Activated T-helper 17 cell treated with anti-CD3 and anti-CD28 coated beads, Interleukin-2, amount 50 U/mL, for 72 hours (primary cell): ENCODE data around the gene HEXD. TPM values are rescaled to one million over a fixed set of nuclear protein-coding genes. Genes with fewer than 3 reads are reported as not detected.

Source experiments
- ATAC-seq: fragments of 150-1000 bp; cut with Tn5 transposase; replicated peaks from 2 replicates; pipeline ENCODE4 v1.10.0; 2021; ENCODE audit warnings: mild to moderate bottlenecking, moderate library complexity
- H3K27ac Mint-ChIP-seq: one replicate; pipeline ENCODE4 v1.8.0; 2022; ENCODE audit warnings: mixed read lengths
- H3K27me3 Mint-ChIP-seq: one replicate; pipeline ENCODE4 v1.8.0; 2022; ENCODE audit warnings: mixed read lengths
- H3K36me3 Mint-ChIP-seq: one replicate; pipeline ENCODE4 v1.8.0; 2022; ENCODE audit warnings: low read depth, mild to moderate bottlenecking, mixed read lengths
- H3K4me1 Mint-ChIP-seq: one replicate; pipeline ENCODE4 v1.8.0; 2022; ENCODE audit warnings: mixed read lengths
- H3K4me3 Mint-ChIP-seq: one replicate; pipeline ENCODE4 v1.8.0; 2022; ENCODE audit warnings: mild to moderate bottlenecking, mixed read lengths
- H3K9me3 Mint-ChIP-seq: one replicate; pipeline ENCODE4 v1.8.0; 2022; ENCODE audit warnings: mixed read lengths
- total RNA-seq, 2 donors: library from RNA; stranded (reverse); gene quantifications; one replicate each; pipeline ENCODE4 v1.2.3, GENCODE V29; 2022

HEXD gene
- total RNA-seq, 2 donors from 2014 or later = 25.1 to 31.9 TPM

DNA sequence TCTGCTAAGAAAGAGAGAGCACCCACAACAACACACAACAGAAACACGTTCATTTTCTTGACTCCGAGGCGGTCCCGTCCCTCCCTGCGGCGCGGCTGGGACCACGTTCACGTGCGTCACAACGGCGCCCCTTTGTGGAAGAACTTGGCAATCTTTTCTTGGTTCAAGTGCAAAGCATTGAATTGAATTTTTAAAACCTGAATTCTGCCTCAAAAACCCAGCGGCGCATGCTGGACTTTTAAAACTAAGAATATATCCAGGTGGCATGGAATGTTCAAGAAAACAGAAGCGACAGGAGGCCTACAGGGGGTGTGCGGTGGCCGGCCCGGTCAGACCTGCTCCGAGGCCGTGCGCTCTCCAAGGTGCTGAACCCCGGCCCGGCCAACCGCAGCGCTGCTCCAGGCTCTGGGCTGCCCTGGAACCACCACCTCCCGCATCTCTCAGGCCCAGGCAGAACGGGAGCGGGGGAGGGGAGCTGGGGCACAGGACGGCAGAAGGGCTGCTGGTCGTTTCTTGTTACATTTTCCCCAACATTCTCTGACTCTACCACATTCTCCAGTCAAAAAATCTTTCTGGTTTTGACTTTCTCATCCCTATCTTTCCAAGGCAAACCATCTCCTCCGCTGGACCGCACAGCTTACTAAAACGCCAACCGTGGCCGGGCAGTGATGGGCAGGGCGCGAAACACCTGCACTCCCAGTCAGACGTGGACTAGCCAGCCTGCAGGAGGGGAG is 3.4 kb upstream of the HEXD start:
- peak; percentile 42 for ATAC-seq

GRCh38 chr17:82415336-82415735 is 2.8 kb upstream of the HEXD start:
- H3K27ac Mint-ChIP-seq = no peak overlapping the region

More for the DNA sequence above, 3.4 kb upstream of the HEXD start:
- Mint-ChIP-seq H3K4me3 (peak overlapping the region; percentile 12), H3K9me3 (no peaks in the 10 kb centered on the region), H3K27ac (no peak overlapping the region), H3K36me3 (peaks cover 15% of the 10 kb centered on the region), H3K4me1 (peaks cover 6% of the 10 kb centered on the region), H3K27me3 (no peaks in the 10 kb centered on the region)

DNA sequence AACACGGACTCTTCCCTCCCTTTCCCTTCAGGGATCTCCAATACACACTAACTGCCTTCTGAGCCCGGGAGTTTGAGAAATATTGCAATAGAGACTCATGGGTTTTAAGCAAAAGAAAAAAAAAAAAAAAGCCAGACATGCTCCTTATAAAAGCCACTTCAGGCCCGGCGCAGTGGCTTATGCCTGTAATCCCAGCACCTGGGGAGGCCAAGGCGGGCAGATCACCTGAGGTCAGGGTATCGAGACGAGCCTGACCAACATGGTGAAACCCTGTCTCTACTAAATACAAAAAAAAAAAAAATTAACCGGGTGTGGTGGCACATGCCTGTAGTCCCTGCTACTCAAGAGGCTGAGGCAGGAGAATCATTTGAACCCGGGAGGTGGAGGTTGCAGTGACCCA is 2.4 kb upstream of the HEXD start:
- Mint-ChIP-seq H3K4me1 (peaks cover 10% of the 10 kb centered on the region), H3K9me3 (no peaks in the 10 kb centered on the region), H3K27me3 (no peaks in the 10 kb centered on the region), H3K27ac (no peak overlapping the region), H3K4me3 (no peak overlapping the region), H3K36me3 (peaks cover 26% of the 10 kb centered on the region)
- no peak for ATAC-seq

More at GRCh38 chr17:82415336-82415735, 2.8 kb upstream of the HEXD start:
- Mint-ChIP-seq H3K9me3 (no peaks in the 10 kb centered on the region), H3K36me3 (peaks cover 22% of the 10 kb centered on the region), H3K27me3 (no peaks in the 10 kb centered on the region), H3K4me1 (peaks cover 10% of the 10 kb centered on the region), H3K4me3 (peak overlapping the region; percentile 12)
- no peak for ATAC-seq

DNA sequence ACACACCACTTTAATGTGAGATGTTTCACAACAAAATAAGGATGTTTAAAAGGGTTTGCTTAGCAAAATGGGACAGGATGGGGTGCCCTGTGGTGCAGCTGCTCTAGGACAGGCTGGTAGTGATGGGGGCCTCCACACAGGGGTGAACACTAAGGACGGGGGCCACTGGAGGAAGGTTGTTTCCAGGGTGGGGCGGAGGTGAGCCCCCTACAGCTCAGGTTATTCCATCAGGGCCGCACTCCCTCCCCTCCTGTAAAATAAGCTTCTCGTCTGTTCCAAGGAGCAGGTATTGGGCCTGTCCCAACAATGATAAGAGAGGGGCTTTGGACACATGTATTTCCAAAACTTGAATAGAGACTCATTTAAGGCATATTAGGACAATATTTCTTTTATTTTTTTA is 1.9 kb upstream of the HEXD start:
- peaks cover 10% of the 10 kb centered on the region for H3K4me1 Mint-ChIP-seq
- ATAC-seq = no peak
- H3K36me3 Mint-ChIP-seq = peaks cover 30% of the 10 kb centered on the region
- H3K27ac Mint-ChIP-seq = no peak overlapping the region
- H3K27me3 Mint-ChIP-seq = no peaks in the 10 kb centered on the region
- H3K4me3 Mint-ChIP-seq = no peak overlapping the region
- no peaks in the 10 kb centered on the region for H3K9me3 Mint-ChIP-seq

DNA sequence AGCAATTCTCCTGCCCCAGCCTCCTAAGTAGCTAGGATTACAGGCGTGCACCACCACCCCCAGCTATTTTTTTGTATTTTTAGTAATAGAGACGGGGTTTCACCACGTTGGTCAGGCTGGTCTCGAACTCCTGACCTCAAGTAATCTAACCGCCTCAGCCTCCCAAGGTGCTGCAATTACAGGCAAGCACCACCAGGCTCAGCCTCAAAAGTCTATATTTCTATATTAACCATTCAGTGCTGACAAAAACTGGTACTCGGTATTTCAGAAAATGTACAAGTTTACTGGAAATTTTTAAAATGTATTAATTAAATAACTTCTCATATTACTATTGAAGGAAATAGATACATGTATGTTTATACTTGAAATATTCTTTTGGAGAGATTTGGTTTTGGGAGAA is 1.4 kb upstream of the HEXD start:
- H3K9me3 Mint-ChIP-seq = no peaks in the 10 kb centered on the region
- H3K4me1 Mint-ChIP-seq = peaks cover 10% of the 10 kb centered on the region
- no peak overlapping the region for H3K27ac Mint-ChIP-seq
- no peak for ATAC-seq
- no peaks in the 10 kb centered on the region for H3K27me3 Mint-ChIP-seq
- peaks cover 35% of the 10 kb centered on the region for H3K36me3 Mint-ChIP-seq
- H3K4me3 Mint-ChIP-seq = no peak overlapping the region

DNA sequence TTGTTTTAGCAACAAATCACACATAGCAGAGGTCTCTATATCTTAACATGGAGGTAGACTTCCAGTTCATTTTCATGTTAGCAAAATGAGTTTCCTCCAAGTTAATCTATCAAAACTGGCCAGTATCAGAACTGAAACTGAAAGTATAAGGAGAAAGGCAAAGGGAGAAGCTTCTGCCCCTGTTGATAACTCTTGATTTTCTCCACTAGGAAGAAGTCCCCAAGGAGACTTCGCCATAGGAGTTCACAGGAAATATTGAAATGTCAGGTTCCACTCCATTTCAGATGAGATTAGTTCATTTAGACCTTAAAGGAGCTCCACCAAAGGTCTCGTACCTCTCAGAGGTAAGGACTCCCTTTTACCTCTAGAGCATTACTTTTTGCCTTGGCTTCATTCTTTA is 1.4 kb downstream of the HEXD start:
- peak overlapping the region; percentile 76 for H3K4me3 Mint-ChIP-seq
- no peaks in the 10 kb centered on the region for H3K27me3 Mint-ChIP-seq
- H3K9me3 Mint-ChIP-seq = no peaks in the 10 kb centered on the region
- H3K4me1 Mint-ChIP-seq = peaks cover 6% of the 10 kb centered on the region
- H3K27ac Mint-ChIP-seq = peak overlapping the region; percentile 54
- H3K36me3 Mint-ChIP-seq = peaks cover 30% of the 10 kb centered on the region
- ATAC-seq = no peak

DNA sequence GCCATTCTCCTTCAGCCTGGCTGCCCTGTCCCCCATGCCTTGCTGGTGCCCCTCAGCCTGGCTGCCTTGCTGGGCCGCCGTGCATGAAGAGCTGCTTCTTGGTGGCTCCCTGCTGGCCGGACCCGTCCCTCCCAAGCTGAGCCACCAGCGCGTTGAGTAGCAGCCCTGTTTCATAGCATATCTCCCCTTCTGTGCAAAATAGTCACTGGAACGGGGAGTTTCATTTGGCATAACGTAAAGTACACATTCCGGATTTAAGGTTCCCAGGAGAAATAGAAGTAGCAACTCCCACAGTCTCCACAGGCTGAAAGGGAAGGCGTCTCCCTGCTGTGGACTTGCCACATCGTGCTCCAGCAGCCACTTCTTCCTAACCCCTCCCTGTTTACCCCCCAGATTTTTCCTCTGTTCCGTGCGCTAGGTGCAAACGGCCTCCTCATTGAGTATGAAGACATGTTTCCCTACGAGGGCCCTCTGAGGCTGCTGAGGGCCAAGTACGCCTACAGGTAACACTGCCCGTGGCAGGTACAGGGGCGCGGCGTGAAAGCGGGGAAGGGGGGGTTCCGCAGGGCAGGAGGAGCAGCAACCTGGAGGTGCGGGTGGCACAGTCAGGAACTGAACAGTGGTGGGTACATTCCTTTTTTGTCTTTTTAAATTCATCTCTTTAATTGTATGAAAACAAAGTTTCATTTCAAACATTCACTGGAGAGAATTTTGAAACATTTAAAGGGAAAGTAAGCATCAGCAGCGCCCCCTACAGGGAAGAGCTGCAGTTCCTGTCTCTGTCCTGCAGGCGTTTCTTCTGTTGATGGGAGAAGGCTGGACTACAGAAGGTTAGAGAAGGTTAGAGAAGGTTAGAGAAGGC is 6.1 kb downstream of the HEXD start:
- H3K9me3 Mint-ChIP-seq = no peaks in the 10 kb centered on the region
- H3K27me3 Mint-ChIP-seq = no peaks in the 10 kb centered on the region
- H3K36me3 Mint-ChIP-seq = peaks cover 29% of the 10 kb centered on the region
- no peak overlapping the region for H3K27ac Mint-ChIP-seq
- ATAC-seq = peak; percentile 62
- no peak overlapping the region for H3K4me3 Mint-ChIP-seq
- peaks cover 6% of the 10 kb centered on the region for H3K4me1 Mint-ChIP-seq

- no peak overlapping the region for H3K27ac Mint-ChIP-seq
- H3K4me1 Mint-ChIP-seq = peaks cover 8% of the 10 kb centered on the region
- peaks cover 26% of the 10 kb centered on the region for H3K36me3 Mint-ChIP-seq
- no peaks in the 10 kb centered on the region for H3K9me3 Mint-ChIP-seq
- no peak for ATAC-seq
- no peak overlapping the region for H3K4me3 Mint-ChIP-seq
- H3K27me3 Mint-ChIP-seq = no peaks in the 10 kb centered on the region
Observed at GRCh38 chr17:82424863-82425159, 6.7 kb downstream of the HEXD start.

DNA sequence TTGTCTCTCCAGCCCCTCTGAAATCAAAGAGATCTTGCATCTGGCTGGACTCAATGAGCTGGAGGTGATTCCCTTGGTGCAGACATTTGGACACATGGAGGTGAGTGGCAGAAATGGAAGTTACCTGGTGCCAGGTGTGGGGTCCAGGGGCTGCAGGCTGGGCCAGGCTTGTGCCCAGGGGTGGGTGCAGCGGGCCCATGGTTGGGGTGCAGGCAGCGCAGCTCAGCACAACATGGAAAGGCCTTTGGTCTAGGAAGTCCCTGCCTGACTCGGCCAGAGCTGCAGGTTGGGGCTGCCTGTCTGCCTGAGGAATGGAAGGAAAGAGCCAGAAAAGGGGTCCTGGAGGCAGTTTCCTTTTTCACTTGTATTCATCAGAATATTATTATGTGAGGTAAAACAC is 10.4 kb downstream of the HEXD start:
- no peak for ATAC-seq
- Mint-ChIP-seq H3K27ac (no peak overlapping the region), H3K27me3 (no peaks in the 10 kb centered on the region), H3K4me3 (no peak overlapping the region), H3K4me1 (peaks cover 9% of the 10 kb centered on the region), H3K36me3 (no peaks in the 10 kb centered on the region), H3K9me3 (no peaks in the 10 kb centered on the region)

DNA sequence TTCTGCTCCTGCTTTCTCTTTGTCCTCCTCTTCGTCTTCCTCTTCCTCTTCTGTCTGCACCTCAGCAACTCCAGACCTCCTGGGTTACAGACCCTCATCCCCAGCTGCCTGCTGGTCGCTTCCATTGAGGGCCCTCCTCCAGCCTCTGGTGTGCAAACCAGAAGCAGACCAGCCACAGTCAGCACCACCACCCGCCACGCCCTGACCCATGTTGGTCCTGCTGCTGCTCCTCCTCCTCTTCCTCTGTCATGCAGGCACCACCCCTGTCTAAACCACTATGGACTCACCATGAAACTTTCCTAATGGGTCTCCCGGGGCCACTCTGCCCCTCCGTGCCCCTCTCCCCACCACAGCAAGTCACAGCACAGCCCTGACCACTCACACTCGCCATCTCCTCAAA is 11.7 kb downstream of the HEXD start:
- no peaks in the 10 kb centered on the region for H3K36me3 Mint-ChIP-seq
- no peaks in the 10 kb centered on the region for H3K27me3 Mint-ChIP-seq
- no peak for ATAC-seq
- H3K4me3 Mint-ChIP-seq = no peak overlapping the region
- peak overlapping the region; percentile 36 for H3K27ac Mint-ChIP-seq
- peaks cover 14% of the 10 kb centered on the region for H3K4me1 Mint-ChIP-seq
- no peaks in the 10 kb centered on the region for H3K9me3 Mint-ChIP-seq

GRCh38 chr17:82432017-82432416 is 13.9 kb downstream of the HEXD start:
- Mint-ChIP-seq H3K27ac (no peak overlapping the region), H3K36me3 (no peaks in the 10 kb centered on the region), H3K4me3 (no peak overlapping the region), H3K9me3 (no peaks in the 10 kb centered on the region), H3K27me3 (no peaks in the 10 kb centered on the region), H3K4me1 (peaks cover 14% of the 10 kb centered on the region)
- ATAC-seq = no peak

- H3K4me1 Mint-ChIP-seq = peaks cover 14% of the 10 kb centered on the region
- H3K9me3 Mint-ChIP-seq = no peaks in the 10 kb centered on the region
- no peak overlapping the region for H3K27ac Mint-ChIP-seq
- ATAC-seq = no peak
- H3K27me3 Mint-ChIP-seq = no peaks in the 10 kb centered on the region
- H3K4me3 Mint-ChIP-seq = no peak overlapping the region
- no peaks in the 10 kb centered on the region for H3K36me3 Mint-ChIP-seq
Observed at GRCh38 chr17:82433560-82434215, 15.5 kb downstream of the HEXD start.

DNA sequence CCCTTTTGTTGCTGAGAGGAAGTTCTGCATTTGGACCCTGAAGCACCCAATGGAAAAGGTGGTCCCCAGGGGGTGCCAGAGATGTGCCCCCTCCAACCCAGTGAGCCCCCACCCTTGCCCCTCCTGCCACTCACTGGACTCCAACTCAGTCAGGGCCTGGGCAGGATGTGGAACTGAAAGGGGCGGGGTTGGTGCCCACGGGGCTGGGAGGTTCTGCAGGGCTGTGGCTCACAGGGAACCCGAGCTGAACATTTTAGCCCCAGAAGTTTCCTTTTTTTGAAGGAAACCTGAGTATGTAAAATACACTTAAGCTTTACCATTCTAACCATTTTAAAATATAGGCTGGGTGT is 16.0 kb downstream of the HEXD start:
- ATAC-seq = peak; percentile 69
- H3K27ac Mint-ChIP-seq = no peak overlapping the region
- no peaks in the 10 kb centered on the region for H3K36me3 Mint-ChIP-seq
- no peaks in the 10 kb centered on the region for H3K9me3 Mint-ChIP-seq
- H3K4me3 Mint-ChIP-seq = no peak overlapping the region
- no peaks in the 10 kb centered on the region for H3K27me3 Mint-ChIP-seq
- H3K4me1 Mint-ChIP-seq = peaks cover 14% of the 10 kb centered on the region

DNA sequence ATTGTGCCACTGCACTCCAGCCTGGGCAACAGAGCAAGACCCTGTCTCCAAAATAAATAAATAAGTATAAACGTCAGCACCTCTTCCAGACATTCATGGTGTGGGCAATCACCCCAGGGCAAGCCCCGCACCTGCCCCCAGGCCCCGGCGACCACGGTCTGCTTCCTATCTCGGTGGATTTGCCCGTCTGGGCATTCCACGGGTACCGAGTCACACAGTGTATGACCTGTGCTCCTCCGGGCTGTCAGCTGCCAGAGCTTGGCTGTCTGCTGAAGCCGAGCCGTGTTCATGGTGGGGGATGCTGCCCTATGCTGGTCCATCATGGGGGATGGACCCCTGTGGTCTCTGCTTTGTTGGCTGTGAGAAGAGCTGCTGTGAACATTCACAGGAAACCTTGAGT is 17.0 kb downstream of the HEXD start:
- Mint-ChIP-seq H3K27me3 (no peaks in the 10 kb centered on the region), H3K4me1 (peaks cover 6% of the 10 kb centered on the region), H3K9me3 (no peaks in the 10 kb centered on the region), H3K4me3 (no peak overlapping the region), H3K36me3 (no peaks in the 10 kb centered on the region), H3K27ac (no peak overlapping the region)
- ATAC-seq = no peak
